Upper lobe of left lung (tissue), 6 donors: ENCODE measurements around the gene EXOC1L. TPM values are rescaled to one million over a fixed set of nuclear protein-coding genes. Genes with fewer than 3 reads are reported as not detected.

ENCODE experiments used
- ATAC-seq, 2 donors: fragments of 200-7000 bp; cut with Tn5 transposase; one replicate each; pipeline ENCODE4 v1.9.1; 2022; ENCODE audit warnings: mild to moderate bottlenecking in 2 of 2, moderate library complexity in 2 of 2; ENCODE audit not compliant: low FRiP score in 2 of 2
- DNase-seq, 2 donors: peaks; one replicate each; pipeline ENCODE4 v3.0.0-alpha.2; 2019 to 2020
- H3K27ac ChIP-seq, 4 donors: fragments of 200-600 bp; sonication (generic); one replicate each; pipeline ENCODE4 v1.5.1; 2016 to 2019
- H3K27me3 ChIP-seq, 4 donors: fragments of 200-600 bp; sonication (generic); one replicate each; pipeline ENCODE4 v1.5.1; 2017 to 2019
- H3K36me3 ChIP-seq, 4 donors: fragments of 200-600 bp; sonication (generic); one replicate each; pipeline ENCODE4 v1.5.1; 2016 to 2019
- H3K4me1 ChIP-seq, 4 donors: fragments of 200-600 bp; sonication (generic); one replicate each; pipeline ENCODE4 v1.5.1; 2018 to 2019
- H3K4me3 ChIP-seq, 4 donors: fragments of 200-600 bp; sonication (generic); one replicate each; pipeline ENCODE4 v1.5.1; 2017 to 2019; ENCODE audit warnings: mild to moderate bottlenecking in 2 of 4, moderate library complexity in 1 of 4
- H3K9me3 ChIP-seq, 4 donors: fragments of 200-600 bp; sonication (generic); one replicate each; pipeline ENCODE4 v1.5.1; 2018 to 2019
- CTCF ChIP-seq, 6 experiments: fragments of 450-650 bp in 4 of 6; fragments of 200-600 bp in 2 of 6; sonication (generic) in 2 of 6; IDR thresholded peaks; one replicate each; pipeline ENCODE4 v1.5.1; 2016 to 2019; ENCODE audit warnings: antibody characterized with exemption in 6 of 6
- EP300 ChIP-seq, 4 donors: sonication (generic); formaldehyde crosslinking; IDR thresholded peaks; one replicate each; pipeline ENCODE4 v1.5.1; 2017; ENCODE audit warnings: antibody characterized with exemption in 4 of 4, control low read depth in 2 of 4
- POLR2A ChIP-seq, 4 donors: fragments of 450-650 bp; IDR thresholded peaks; one replicate each; pipeline ENCODE4 v1.5.1; 2016 to 2017; ENCODE audit warnings: antibody characterized with exemption in 4 of 4, mild to moderate bottlenecking in 2 of 4
- POLR2AphosphoS5 ChIP-seq, 2 donors: sonication (generic); formaldehyde crosslinking; IDR thresholded peaks; one replicate each; pipeline ENCODE4 v1.5.1; 2017; ENCODE audit warnings: antibody characterized with exemption in 2 of 2
- WGBS, 2 donors: methylation state at CpG; one replicate each; pipeline ENCODE4 v1.1.5; 2017 to 2018; 5-methylcytosine and 5-hydroxymethylcytosine counted together
- total RNA-seq, 6 donors: library from RNA; depleted of rRNA in 4 of 6; stranded (reverse); fragments of >200 nt in 4 of 6; gene quantifications; one replicate each; pipeline versions ENCODE4 v1.1.0 to v1.2.1, GENCODE V29; 2016 to 2021
- donor health status: DM: no; HTN: no; CAD: no; lungs with moderate emphysema.
- donor health status: DM: no; HTN: yes; CAD: no; lungs with severe emphysema.

EXOC1L gene
- total RNA-seq, 6 donors from 2014 or later: not detected

DNA sequence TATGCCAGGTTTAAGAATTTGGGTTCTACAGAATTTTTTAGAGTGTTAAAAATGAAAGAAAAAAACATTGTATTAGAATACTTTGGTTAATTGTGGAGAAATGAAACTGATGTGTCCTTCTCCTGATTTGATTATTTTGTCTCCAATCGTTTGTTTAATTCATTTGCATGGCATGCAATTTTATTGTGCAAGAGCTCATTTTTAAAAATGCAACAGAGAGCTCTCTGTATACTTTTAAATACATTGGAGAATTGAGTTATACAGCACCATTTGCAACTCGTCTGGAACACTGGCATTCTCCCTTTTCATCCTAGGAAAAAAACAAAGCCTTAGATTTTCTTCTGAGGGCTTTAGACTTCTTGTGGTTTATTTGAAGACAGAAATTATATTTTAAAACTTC is 689 bp downstream of the EXOC1L start:
- DNase-seq (no peak), ATAC-seq (no peak)
- Histone ChIP-seq H3K4me1 (peaks cover 0 to 6% (median 0%) of the 10 kb centered on the region in 4 donors), H3K4me3 (no peak overlapping the region), H3K27ac (no peak overlapping the region), H3K36me3 (no peaks in the 10 kb centered on the region), H3K27me3 (no peaks in the 10 kb centered on the region), H3K9me3 (no peaks in the 10 kb centered on the region)
- TF ChIP-seq EP300 (IDR thresholded peaks at IDR 0.05) (no peak), POLR2AphosphoS5 (IDR thresholded peaks at IDR 0.05) (no peak), CTCF (IDR thresholded peaks at IDR 0.05) (no peak), POLR2A (IDR thresholded peaks at IDR 0.05) (no peak)
- WGBS, 2 donors: 57 to 65% methylated on average over 2 of the region's 2 CpGs

DNA sequence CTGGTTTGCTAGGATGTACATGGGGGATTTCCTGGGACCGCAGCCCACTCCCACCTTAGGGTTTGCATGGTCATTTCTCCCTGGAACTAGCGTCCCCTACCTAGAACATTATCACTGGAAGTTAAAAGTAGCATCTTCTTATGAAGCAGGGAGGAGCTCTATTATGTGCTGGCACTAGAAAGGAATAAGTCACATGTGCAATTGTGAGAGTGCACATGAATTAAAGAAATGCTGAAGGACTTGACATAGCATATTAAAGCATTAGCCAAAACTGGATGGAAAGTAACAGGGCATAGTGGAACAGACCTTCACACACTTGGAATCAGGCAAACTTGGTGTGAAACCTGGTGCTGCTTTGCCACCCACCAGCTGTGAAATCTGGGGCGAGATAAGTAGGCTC is 2.7 kb downstream of the EXOC1L start:
- Histone ChIP-seq H3K27ac (no peak overlapping the region), H3K27me3 (no peaks in the 10 kb centered on the region), H3K4me3 (no peak overlapping the region), H3K4me1 (peaks cover 0 to 6% (median 0%) of the 10 kb centered on the region in 4 donors), H3K36me3 (no peaks in the 10 kb centered on the region), H3K9me3 (no peaks in the 10 kb centered on the region)
- 86 to 90% methylated on average over 3 of the region's 3 CpGs for WGBS, 2 donors
- ATAC-seq (no peak), DNase-seq (no peak)
- no peak for TF ChIP-seq CTCF (IDR thresholded peaks at IDR 0.05)
- no peak for TF ChIP-seq EP300 (IDR thresholded peaks at IDR 0.05)
- TF ChIP-seq POLR2AphosphoS5 (IDR thresholded peaks at IDR 0.05): no peak
- TF ChIP-seq POLR2A (IDR thresholded peaks at IDR 0.05): no peak

- Histone ChIP-seq H3K36me3 (no peaks in the 10 kb centered on the region), H3K9me3 (no peaks in the 10 kb centered on the region), H3K27me3 (no peaks in the 10 kb centered on the region), H3K4me3 (no peak overlapping the region), H3K27ac (no peak overlapping the region), H3K4me1 (peaks cover 0 to 2% (median 0%) of the 10 kb centered on the region in 4 donors)
- TF ChIP-seq EP300 (IDR thresholded peaks at IDR 0.05) (no peak), POLR2A (IDR thresholded peaks at IDR 0.05) (no peak), POLR2AphosphoS5 (IDR thresholded peaks at IDR 0.05) (no peak), CTCF (IDR thresholded peaks at IDR 0.05) (no peak)
- DNase-seq: no peak
- WGBS, 2 donors: 71 to 73% methylated on average over 2 of the region's 2 CpGs
- ATAC-seq: no peak
Measured at GRCh38 chr4:55824865-55825264, 5.3 kb downstream of the EXOC1L start.

GRCh38 chr4:55826986-55827385 is 7.4 kb downstream of the EXOC1L start:
- Histone ChIP-seq H3K27me3 (no peaks in the 10 kb centered on the region), H3K4me1 (no peaks in the 10 kb centered on the region), H3K27ac (no peak overlapping the region), H3K4me3 (no peak overlapping the region), H3K9me3 (no peaks in the 10 kb centered on the region), H3K36me3 (no peaks in the 10 kb centered on the region)
- ATAC-seq: no peak
- DNase-seq: no peak
- TF ChIP-seq CTCF (IDR thresholded peaks at IDR 0.05) (no peak), EP300 (IDR thresholded peaks at IDR 0.05) (no peak), POLR2AphosphoS5 (IDR thresholded peaks at IDR 0.05) (no peak), POLR2A (IDR thresholded peaks at IDR 0.05) (no peak)

DNA sequence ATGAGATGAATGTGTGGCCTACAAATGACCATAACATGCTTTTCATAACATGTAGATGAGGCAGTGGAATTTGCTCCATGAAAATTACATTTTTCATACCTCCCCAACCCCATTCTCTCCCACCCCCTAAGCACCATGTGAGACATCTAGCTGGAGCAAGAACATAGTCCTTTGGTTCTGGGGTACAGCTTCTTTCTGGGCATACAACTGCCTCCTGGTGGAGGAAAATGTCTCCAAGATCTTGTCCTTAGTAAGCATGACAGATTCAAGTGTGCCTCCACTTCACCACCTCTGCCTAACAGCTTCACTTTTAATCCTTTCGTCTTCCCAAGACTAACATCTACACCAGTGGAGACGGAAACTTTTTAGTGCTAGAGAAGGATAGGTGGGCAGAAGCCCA is 8.0 kb downstream of the EXOC1L start:
- Histone ChIP-seq H3K4me3 (no peak overlapping the region), H3K36me3 (no peaks in the 10 kb centered on the region), H3K4me1 (no peaks in the 10 kb centered on the region), H3K27me3 (no peaks in the 10 kb centered on the region), H3K9me3 (no peaks in the 10 kb centered on the region), H3K27ac (no peak overlapping the region)
- 66 to 76% methylated on average over 2 of the region's 2 CpGs for WGBS, 2 donors
- DNase-seq (no peak), ATAC-seq (no peak)
- no peak for TF ChIP-seq EP300 (IDR thresholded peaks at IDR 0.05)
- TF ChIP-seq POLR2A (IDR thresholded peaks at IDR 0.05): no peak
- no peak for TF ChIP-seq CTCF (IDR thresholded peaks at IDR 0.05)
- no peak for TF ChIP-seq POLR2AphosphoS5 (IDR thresholded peaks at IDR 0.05)
